ENCODE data around the gene SOS2. TPM values are rescaled to one million over a fixed set of nuclear protein-coding genes. Genes with fewer than 3 reads are reported as not detected.

SOS2 gene
- total and polyA plus RNA-seq, 2 of the 8 experiments (the other 6 are each of a cell fraction or from before 2014, with no cell fraction given) = 2.8 to 12.7 TPM

DNA sequence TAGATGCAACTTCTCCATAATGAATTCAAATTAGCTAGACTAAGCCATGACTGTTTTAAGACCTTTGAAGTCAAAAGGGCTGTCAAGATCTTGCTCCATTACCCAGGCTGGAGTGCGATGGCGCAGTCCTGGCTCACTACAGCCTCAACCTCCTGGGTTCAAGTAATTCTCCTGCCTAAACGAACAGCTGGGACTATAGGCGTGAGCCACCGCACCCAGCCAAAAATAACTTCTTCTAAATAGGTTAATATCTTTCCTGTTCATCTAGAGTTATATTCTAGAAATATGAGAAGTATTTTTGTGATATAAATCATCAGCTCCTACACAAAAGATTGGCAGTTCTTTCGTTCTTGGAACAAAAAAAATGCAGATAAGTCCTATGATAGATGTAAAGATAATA, 39.6 kb upstream of the SOS2 start:
- no peak for FAIRE-seq
- H4K5ac ChIP-seq (ENCODE audit: insufficient read length, low read depth, low read length) = no peak overlapping the region
- H2BK15ac ChIP-seq (ENCODE audit: low read length) = no peak overlapping the region
- H2BK20ac ChIP-seq (ENCODE audit: low read length) = no peak overlapping the region
- H2AK5ac ChIP-seq (ENCODE audit: low read depth, low read length) = no peak overlapping the region
- H3K79me1 ChIP-seq (ENCODE audit: low read depth, low read length) = no peaks in the 10 kb centered on the region
- no peaks in the 10 kb centered on the region for H3K9me3 ChIP-seq (ENCODE audit: insufficient read depth in 2 of 2, low read depth in 1 of 2, low read length in 1 of 2)
- H3K18ac ChIP-seq (ENCODE audit: extremely low read depth, low read length) = no peak overlapping the region
- no peak overlapping the region for H3K23ac ChIP-seq (ENCODE audit: insufficient read length)
- no peaks in the 10 kb centered on the region for H3K79me2 ChIP-seq (ENCODE audit: control insufficient read depth in 1 of 2, insufficient read depth in 2 of 2, low read length in 2 of 2)
- no peak overlapping the region for H4K8ac ChIP-seq (ENCODE audit: extremely low read depth, insufficient read depth, low read length)
- CTCF ChIA-PET (ENCODE audit: partially characterized antibody) = interaction anchor here (0.9 kb wide), 1 partner anchor 10 kb away, joined by 3 read pairs; no protein-coding TSS in a partner anchor
- no peak for TF ChIP-seq MAFK (IDR thresholded peaks at IDR 0.05; ENCODE audit: low read depth, low read length)
- no peak for TF ChIP-seq CHD2 (IDR thresholded peaks at IDR 0.05; ENCODE audit: low read length)
- H4K91ac ChIP-seq (replicated peaks; ENCODE audit: insufficient read length, low read length) = no peak overlapping the region
- H2AFZ ChIP-seq (ENCODE audit: low read length) = no peak overlapping the region
- peaks cover 0 to 3% (median 0%) of the 10 kb centered on the region in 4 experiments; a peak in 2 of 8 replicates for H3K36me3 ChIP-seq (ENCODE audit: control insufficient read depth in 2 of 4, insufficient read depth in 4 of 4, low read length in 3 of 4)
- no peak overlapping the region for H3K14ac ChIP-seq (ENCODE audit: insufficient read length)
- POLR2A ChIA-PET (ENCODE audit: partially characterized antibody) = no interaction called here
- H3K4ac ChIP-seq (replicated peaks; ENCODE audit: insufficient read length, low read depth, low read length) = no peak overlapping the region
- no peak overlapping the region for H3K9ac ChIP-seq (replicated peaks in 1 of 4; ENCODE audit: extremely low read depth in 1 of 4, low read depth in 3 of 4, low read length in 3 of 4)
- DNase-seq (ENCODE audit: low read depth in 1 of 2, low spot score in 2 of 2) = no peak
- H3K4me3 ChIP-seq (ENCODE audit: extremely low read depth in 1 of 4, insufficient read depth in 2 of 4, low read depth in 3 of 4, low read length in 4 of 4) = no peak overlapping the region
- no peak overlapping the region for H2BK120ac ChIP-seq (replicated peaks; ENCODE audit: low read depth, low read length)
- H3K27me3 ChIP-seq (replicated peaks in 1 of 4; ENCODE audit: control insufficient read depth in 3 of 4, extremely low read depth in 1 of 4, insufficient read depth in 3 of 4, low read length in 3 of 4) = no peaks in the 10 kb centered on the region
- H3K4me2 ChIP-seq (ENCODE audit: insufficient read depth in 1 of 2, low read depth in 2 of 2, low read length in 2 of 2) = no peak overlapping the region
- no peaks in the 10 kb centered on the region for H4K20me1 ChIP-seq (replicated peaks in 1 of 2; ENCODE audit: control insufficient read depth in 1 of 2, insufficient read depth in 2 of 2, low read length in 2 of 2)
- H2BK12ac ChIP-seq (ENCODE audit: low read depth, low read length) = no peak overlapping the region
- H3K4me1 ChIP-seq (replicated peaks in 1 of 4; ENCODE audit: control insufficient read depth in 3 of 4, insufficient read depth in 4 of 4, low read length in 3 of 4) = no peaks in the 10 kb centered on the region
- no peak overlapping the region for H2BK5ac ChIP-seq (ENCODE audit: low read depth, low read length)
- no peak overlapping the region for H3K27ac ChIP-seq (ENCODE audit: low read depth, low read length)
- H3K56ac ChIP-seq (replicated peaks; ENCODE audit: insufficient read length, low read depth, low read length) = no peak overlapping the region
- WGBS, 2 experiments (ENCODE audit: extremely low coverage in 1 of 2, insufficient coverage in 1 of 2, insufficient read length in 1 of 2, insufficient replicate concordance in 2 of 2, low coverage in 1 of 2, low lambda C conversion rate in 2 of 2, missing lambda C conversion rate in 1 of 2) = 91% methylated on average over 6 of the region's 6 CpGs; no CpG with 5 or more reads in 1 of the 2 experiments
- H3K23me2 ChIP-seq (ENCODE audit: low read depth, low read length) = no peaks in the 10 kb centered on the region

Data from H1 (cell line).